ENCODE measurements around the gene XPO4. TPM values are rescaled to one million over a fixed set of nuclear protein-coding genes. Genes with fewer than 3 reads are reported as not detected.

Gene XPO4
- total RNA-seq, 1 experiment from 2014 or later, result 34.9 TPM

DNA sequence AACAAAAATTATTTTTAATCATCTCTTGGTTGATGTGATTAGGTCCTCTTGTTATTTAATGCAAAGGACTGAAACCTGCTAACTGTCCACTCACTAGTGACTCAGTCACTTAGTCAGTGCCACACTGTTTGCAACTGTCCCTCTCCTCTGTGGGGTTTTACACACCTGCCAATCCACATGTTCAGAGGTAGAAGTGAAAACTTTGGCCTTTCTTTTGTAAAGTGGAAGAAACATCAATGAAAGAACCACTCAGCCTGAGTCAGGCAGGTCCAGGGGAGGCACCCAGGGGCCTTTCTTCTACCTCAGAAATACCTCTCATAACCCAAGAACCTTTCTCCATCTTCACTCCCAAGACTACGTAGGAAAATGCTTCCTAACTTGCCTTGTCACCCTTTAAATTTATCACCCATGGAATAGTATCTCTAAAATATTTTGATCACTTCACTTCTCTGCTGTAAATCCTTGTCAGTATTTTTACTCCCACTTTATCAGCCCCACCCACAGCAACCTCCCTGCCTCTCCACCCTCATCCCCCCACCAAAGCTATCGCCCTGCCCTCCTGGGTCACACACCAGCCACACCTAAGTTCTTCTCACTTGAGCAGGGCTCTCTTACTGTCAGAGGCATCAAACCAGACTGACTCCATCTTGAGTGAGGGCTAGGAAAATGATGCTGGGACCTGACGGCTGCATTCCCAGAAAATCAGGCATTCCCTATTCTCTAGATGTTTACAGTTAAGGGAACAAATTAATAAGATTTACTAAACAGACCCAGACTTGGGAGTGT lies 99.2 kb downstream of the XPO4 start (continued):
- TF ChIP-seq ZNF671 (CRISPR knock-in tag; IDR thresholded peaks at IDR 0.05) (no peak), SOX15 (CRISPR knock-in tag; IDR thresholded peaks at IDR 0.05) (no peak), CBFB (CRISPR knock-in tag; IDR thresholded peaks at IDR 0.05; ENCODE audit: low read depth) (no peak)
- TF ChIP-seq, protein P1, sequence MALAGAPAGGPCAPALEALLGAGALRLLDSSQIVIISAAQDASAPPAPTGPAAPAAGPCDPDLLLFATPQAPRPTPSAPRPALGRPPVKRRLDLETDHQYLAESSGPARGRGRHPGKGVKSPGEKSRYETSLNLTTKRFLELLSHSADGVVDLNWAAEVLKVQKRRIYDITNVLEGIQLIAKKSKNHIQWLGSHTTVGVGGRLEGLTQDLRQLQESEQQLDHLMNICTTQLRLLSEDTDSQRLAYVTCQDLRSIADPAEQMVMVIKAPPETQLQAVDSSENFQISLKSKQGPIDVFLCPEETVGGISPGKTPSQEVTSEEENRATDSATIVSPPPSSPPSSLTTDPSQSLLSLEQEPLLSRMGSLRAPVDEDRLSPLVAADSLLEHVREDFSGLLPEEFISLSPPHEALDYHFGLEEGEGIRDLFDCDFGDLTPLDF (CRISPR knock-in tag; IDR thresholded peaks at IDR 0.05), result no peak
- TF ChIP-seq, protein P2, sequence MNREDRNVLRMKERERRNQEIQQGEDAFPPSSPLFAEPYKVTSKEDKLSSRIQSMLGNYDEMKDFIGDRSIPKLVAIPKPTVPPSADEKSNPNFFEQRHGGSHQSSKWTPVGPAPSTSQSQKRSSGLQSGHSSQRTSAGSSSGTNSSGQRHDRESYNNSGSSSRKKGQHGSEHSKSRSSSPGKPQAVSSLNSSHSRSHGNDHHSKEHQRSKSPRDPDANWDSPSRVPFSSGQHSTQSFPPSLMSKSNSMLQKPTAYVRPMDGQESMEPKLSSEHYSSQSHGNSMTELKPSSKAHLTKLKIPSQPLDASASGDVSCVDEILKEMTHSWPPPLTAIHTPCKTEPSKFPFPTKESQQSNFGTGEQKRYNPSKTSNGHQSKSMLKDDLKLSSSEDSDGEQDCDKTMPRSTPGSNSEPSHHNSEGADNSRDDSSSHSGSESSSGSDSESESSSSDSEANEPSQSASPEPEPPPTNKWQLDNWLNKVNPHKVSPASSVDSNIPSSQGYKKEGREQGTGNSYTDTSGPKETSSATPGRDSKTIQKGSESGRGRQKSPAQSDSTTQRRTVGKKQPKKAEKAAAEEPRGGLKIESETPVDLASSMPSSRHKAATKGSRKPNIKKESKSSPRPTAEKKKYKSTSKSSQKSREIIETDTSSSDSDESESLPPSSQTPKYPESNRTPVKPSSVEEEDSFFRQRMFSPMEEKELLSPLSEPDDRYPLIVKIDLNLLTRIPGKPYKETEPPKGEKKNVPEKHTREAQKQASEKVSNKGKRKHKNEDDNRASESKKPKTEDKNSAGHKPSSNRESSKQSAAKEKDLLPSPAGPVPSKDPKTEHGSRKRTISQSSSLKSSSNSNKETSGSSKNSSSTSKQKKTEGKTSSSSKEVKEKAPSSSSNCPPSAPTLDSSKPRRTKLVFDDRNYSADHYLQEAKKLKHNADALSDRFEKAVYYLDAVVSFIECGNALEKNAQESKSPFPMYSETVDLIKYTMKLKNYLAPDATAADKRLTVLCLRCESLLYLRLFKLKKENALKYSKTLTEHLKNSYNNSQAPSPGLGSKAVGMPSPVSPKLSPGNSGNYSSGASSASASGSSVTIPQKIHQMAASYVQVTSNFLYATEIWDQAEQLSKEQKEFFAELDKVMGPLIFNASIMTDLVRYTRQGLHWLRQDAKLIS (CRISPR knock-in tag; IDR thresholded peaks at IDR 0.05; ENCODE audit: borderline replicate concordance), result no peak
- TF ChIP-seq, protein P3, sequence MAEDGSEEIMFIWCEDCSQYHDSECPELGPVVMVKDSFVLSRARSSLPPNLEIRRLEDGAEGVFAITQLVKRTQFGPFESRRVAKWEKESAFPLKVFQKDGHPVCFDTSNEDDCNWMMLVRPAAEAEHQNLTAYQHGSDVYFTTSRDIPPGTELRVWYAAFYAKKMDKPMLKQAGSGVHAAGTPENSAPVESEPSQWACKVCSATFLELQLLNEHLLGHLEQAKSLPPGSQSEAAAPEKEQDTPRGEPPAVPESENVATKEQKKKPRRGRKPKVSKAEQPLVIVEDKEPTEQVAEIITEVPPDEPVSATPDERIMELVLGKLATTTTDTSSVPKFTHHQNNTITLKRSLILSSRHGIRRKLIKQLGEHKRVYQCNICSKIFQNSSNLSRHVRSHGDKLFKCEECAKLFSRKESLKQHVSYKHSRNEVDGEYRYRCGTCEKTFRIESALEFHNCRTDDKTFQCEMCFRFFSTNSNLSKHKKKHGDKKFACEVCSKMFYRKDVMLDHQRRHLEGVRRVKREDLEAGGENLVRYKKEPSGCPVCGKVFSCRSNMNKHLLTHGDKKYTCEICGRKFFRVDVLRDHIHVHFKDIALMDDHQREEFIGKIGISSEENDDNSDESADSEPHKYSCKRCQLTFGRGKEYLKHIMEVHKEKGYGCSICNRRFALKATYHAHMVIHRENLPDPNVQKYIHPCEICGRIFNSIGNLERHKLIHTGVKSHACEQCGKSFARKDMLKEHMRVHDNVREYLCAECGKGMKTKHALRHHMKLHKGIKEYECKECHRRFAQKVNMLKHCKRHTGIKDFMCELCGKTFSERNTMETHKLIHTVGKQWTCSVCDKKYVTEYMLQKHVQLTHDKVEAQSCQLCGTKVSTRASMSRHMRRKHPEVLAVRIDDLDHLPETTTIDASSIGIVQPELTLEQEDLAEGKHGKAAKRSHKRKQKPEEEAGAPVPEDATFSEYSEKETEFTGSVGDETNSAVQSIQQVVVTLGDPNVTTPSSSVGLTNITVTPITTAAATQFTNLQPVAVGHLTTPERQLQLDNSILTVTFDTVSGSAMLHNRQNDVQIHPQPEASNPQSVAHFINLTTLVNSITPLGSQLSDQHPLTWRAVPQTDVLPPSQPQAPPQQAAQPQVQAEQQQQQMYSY (CRISPR knock-in tag; IDR thresholded peaks at IDR 0.05), result no peak
- TF ChIP-seq, protein P4, sequence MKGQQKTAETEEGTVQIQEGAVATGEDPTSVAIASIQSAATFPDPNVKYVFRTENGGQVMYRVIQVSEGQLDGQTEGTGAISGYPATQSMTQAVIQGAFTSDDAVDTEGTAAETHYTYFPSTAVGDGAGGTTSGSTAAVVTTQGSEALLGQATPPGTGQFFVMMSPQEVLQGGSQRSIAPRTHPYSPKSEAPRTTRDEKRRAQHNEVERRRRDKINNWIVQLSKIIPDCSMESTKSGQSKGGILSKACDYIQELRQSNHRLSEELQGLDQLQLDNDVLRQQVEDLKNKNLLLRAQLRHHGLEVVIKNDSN (CRISPR knock-in tag; IDR thresholded peaks at IDR 0.05), result no peak

DNA sequence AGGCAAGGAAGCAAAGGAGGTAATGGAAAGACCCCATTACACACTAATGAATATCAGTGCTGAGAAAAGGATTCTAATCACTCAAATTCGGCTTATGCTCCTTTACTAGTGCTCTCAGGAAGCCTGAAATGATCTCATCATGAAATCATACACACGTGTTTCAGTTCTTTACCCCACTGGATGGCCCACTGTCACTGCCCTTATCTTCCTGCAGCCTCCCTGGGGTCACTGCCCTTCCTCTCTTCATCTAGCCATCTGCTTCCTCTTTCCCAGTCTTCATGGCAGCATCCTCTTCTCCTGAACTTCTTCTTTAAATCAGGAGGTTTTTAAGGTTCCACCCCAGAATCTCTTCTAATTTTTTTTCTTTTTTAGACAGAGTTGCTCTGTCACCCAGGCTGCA lies 100.8 kb downstream of the XPO4 start:
- no peak for DNase-seq (ENCODE audit: low spot score)
- POLR2A ChIA-PET, result interaction anchor here (0.6 kb wide), 1 partner anchor 14 kb away, joined by 3 read pairs; no protein-coding TSS in a partner anchor
- TF ChIP-seq ZNF423 (CRISPR knock-in tag; IDR thresholded peaks at IDR 0.05) (no peak), NFYB (CRISPR knock-in tag; conservative IDR thresholded peaks at IDR 0.05; ENCODE audit: low read depth) (no peak), TEAD4 (CRISPR knock-in tag; IDR thresholded peaks at IDR 0.05) (no peak), ZNF263 (CRISPR knock-in tag; IDR thresholded peaks at IDR 0.05; ENCODE audit: low read depth) (no peak), CREB1 (CRISPR knock-in tag; IDR thresholded peaks at IDR 0.05) (no peak), SP1 (CRISPR knock-in tag; conservative IDR thresholded peaks at IDR 0.05) (no peak), ATF1 (CRISPR knock-in tag; IDR thresholded peaks at IDR 0.05) (no peak), NR3C1 (CRISPR knock-in tag; conservative IDR thresholded peaks at IDR 0.05; ENCODE audit: low read depth) (no peak), TP53 (CRISPR knock-in tag; IDR thresholded peaks at IDR 0.05) (no peak), TCF7 (CRISPR knock-in tag; IDR thresholded peaks at IDR 0.05; ENCODE audit: low read depth) (no peak), HMGA2 (CRISPR knock-in tag; IDR thresholded peaks at IDR 0.05) (no peak)
- TF ChIP-seq, protein P5, sequence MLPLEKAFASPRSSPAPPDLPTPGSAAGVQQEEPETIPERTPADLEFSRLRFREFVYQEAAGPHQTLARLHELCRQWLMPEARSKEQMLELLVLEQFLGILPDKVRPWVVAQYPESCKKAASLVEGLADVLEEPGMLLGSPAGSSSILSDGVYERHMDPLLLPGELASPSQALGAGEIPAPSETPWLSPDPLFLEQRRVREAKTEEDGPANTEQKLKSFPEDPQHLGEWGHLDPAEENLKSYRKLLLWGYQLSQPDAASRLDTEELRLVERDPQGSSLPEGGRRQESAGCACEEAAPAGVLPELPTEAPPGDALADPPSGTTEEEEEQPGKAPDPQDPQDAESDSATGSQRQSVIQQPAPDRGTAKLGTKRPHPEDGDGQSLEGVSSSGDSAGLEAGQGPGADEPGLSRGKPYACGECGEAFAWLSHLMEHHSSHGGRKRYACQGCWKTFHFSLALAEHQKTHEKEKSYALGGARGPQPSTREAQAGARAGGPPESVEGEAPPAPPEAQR (CRISPR knock-in tag; IDR thresholded peaks at IDR 0.05), result no peak
- TF ChIP-seq, protein P6, sequence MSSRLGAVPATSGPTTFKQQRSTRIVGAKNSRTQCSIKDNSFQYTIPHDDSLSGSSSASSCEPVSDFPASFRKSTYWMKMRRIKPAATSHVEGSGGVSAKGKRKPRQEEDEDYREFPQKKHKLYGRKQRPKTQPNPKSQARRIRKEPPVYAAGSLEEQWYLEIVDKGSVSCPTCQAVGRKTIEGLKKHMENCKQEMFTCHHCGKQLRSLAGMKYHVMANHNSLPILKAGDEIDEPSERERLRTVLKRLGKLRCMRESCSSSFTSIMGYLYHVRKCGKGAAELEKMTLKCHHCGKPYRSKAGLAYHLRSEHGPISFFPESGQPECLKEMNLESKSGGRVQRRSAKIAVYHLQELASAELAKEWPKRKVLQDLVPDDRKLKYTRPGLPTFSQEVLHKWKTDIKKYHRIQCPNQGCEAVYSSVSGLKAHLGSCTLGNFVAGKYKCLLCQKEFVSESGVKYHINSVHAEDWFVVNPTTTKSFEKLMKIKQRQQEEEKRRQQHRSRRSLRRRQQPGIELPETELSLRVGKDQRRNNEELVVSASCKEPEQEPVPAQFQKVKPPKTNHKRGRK (CRISPR knock-in tag; IDR thresholded peaks at IDR 0.05; ENCODE audit: borderline replicate concordance), result no peak
- TF ChIP-seq, protein P7, sequence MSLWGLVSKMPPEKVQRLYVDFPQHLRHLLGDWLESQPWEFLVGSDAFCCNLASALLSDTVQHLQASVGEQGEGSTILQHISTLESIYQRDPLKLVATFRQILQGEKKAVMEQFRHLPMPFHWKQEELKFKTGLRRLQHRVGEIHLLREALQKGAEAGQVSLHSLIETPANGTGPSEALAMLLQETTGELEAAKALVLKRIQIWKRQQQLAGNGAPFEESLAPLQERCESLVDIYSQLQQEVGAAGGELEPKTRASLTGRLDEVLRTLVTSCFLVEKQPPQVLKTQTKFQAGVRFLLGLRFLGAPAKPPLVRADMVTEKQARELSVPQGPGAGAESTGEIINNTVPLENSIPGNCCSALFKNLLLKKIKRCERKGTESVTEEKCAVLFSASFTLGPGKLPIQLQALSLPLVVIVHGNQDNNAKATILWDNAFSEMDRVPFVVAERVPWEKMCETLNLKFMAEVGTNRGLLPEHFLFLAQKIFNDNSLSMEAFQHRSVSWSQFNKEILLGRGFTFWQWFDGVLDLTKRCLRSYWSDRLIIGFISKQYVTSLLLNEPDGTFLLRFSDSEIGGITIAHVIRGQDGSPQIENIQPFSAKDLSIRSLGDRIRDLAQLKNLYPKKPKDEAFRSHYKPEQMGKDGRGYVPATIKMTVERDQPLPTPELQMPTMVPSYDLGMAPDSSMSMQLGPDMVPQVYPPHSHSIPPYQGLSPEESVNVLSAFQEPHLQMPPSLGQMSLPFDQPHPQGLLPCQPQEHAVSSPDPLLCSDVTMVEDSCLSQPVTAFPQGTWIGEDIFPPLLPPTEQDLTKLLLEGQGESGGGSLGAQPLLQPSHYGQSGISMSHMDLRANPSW (CRISPR knock-in tag; conservative IDR thresholded peaks at IDR 0.05; ENCODE audit: low read depth), result no peak

More for the DNA sequence above, 100.8 kb downstream of the XPO4 start:
- no peak for ATAC-seq
- H3K36me3 Mint-ChIP-seq, result peaks cover 22% of the 10 kb centered on the region
- CTCF ChIA-PET, result no interaction called here
- no peaks in the 10 kb centered on the region for H3K9me3 Mint-ChIP-seq
- H3K27ac Mint-ChIP-seq, result no peak overlapping the region
- H3K4me1 Mint-ChIP-seq, result no peaks in the 10 kb centered on the region
- H3K27me3 Mint-ChIP-seq (ENCODE audit: low read depth), result no peaks in the 10 kb centered on the region
- no peak overlapping the region for H3K4me3 Mint-ChIP-seq

Data from WTC11 (cell line).